ENCODE data around the gene SH3BGRL2. TPM values are rescaled to one million over a fixed set of nuclear protein-coding genes. Genes with fewer than 3 reads are reported as not detected.

Gene SH3BGRL2
- total and polyA plus RNA-seq, 2 of the 8 experiments (the other 6 are each of a cell fraction or from before 2014, with no cell fraction given): 6.0 to 20.3 TPM

DNA sequence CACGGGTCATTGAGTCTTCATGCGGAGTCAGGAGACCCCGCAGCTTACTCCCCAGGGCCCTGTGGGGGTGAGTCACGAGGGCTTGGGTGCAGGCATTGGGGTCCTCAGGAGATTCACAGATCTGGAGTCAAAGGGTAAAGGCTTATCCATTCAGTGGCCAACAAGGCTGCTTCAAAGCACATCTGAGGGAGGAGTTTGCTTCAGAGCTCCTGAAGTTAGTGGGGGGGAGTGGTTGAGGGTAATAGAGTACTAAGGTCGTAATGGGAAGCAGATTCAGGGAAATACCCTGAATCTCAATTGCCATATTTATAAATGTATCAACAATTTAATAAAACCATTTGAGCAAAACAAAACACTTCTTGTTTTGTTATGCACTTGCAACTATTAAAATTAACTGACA is 37.3 kb downstream of the SH3BGRL2 start (continued):
- no peak for TF ChIP-seq CHD7 (IDR thresholded peaks at IDR 0.05; ENCODE audit: insufficient replicate concordance, low read length)

All from H1 (cell line).